Activated CD8-positive, alpha-beta memory T cell treated with anti-CD3 and anti-CD28 coated beads, Interleukin-2, amount 10 ng/mL, durations not matched to agents 7 days and 5 days (primary cell): ENCODE data around the gene TOR2A. TPM values are rescaled to one million over a fixed set of nuclear protein-coding genes. Genes with fewer than 3 reads are reported as not detected.

Source experiments
- ATAC-seq: fragments of 150-1000 bp; cut with Tn5 transposase; one replicate; pipeline ENCODE4 v1.10.0; 2021; ENCODE audit warnings: moderate library complexity
- CTCF ChIA-PET: fragments of 350-600 bp; sonication (Branson Sonifier 250); formaldehyde crosslinking; loops from one replicate; lab custom pipeline; 2021; ENCODE audit warnings: antibody characterized with exemption; lab: Charles Lee
- DNase-seq: peaks from one replicate; pipeline ENCODE4 v3.0.0-alpha.2; 2020
- H3K27ac Mint-ChIP-seq: one replicate; pipeline ENCODE4 v1.8.0; 2021; ENCODE audit warnings: mild to moderate bottlenecking, mixed read lengths
- H3K27me3 Mint-ChIP-seq: one replicate; pipeline ENCODE4 v1.8.0; 2021; ENCODE audit warnings: mixed read lengths
- H3K36me3 Mint-ChIP-seq: one replicate; pipeline ENCODE4 v1.8.0; 2021; ENCODE audit warnings: mild to moderate bottlenecking, mixed read lengths
- H3K4me1 Mint-ChIP-seq: one replicate; pipeline ENCODE4 v1.8.0; 2021; ENCODE audit warnings: mixed read lengths
- H3K4me3 Mint-ChIP-seq: one replicate; pipeline ENCODE4 v1.8.0; 2021; ENCODE audit warnings: mild to moderate bottlenecking, moderate library complexity, mixed read lengths
- H3K9me3 Mint-ChIP-seq: one replicate; pipeline ENCODE4 v1.8.0; 2022; ENCODE audit warnings: low read depth, mixed read lengths
- total RNA-seq, 2 experiments: library from RNA; stranded (reverse); gene quantifications; one replicate each; pipeline ENCODE4 v1.2.3, GENCODE V29; 2021

The TOR2A gene
- total RNA-seq, 2 experiments from 2014 or later: 24.1 to 26.8 TPM

GRCh38 chr9:127751269-127752054 is 16.4 kb upstream of the TOR2A start:
- H3K27me3 Mint-ChIP-seq: no peaks in the 10 kb centered on the region
- H3K9me3 Mint-ChIP-seq: no peaks in the 10 kb centered on the region
- peaks cover 39% of the 10 kb centered on the region for H3K36me3 Mint-ChIP-seq
- H3K4me1 Mint-ChIP-seq: peaks cover 4% of the 10 kb centered on the region
- no peak for DNase-seq
- CTCF ChIA-PET: interaction anchor here (1.7 kb wide), 1 partner anchor 17 kb away, joined by 7 read pairs; the partner anchor contains the start of gene TOR2A
- H3K27ac Mint-ChIP-seq: no peak overlapping the region
- no peak for ATAC-seq
- no peak overlapping the region for H3K4me3 Mint-ChIP-seq

GRCh38 chr9:127749090-127749787 is 14.1 kb upstream of the TOR2A start:
- CTCF ChIA-PET: no interaction called here
- ATAC-seq (no peak), DNase-seq (no peak)
- H3K4me1 Mint-ChIP-seq: peaks cover 4% of the 10 kb centered on the region
- no peaks in the 10 kb centered on the region for H3K27me3 Mint-ChIP-seq
- H3K27ac Mint-ChIP-seq: no peak overlapping the region
- H3K4me3 Mint-ChIP-seq: no peak overlapping the region
- no peaks in the 10 kb centered on the region for H3K9me3 Mint-ChIP-seq
- H3K36me3 Mint-ChIP-seq: peaks cover 49% of the 10 kb centered on the region

- Mint-ChIP-seq H3K4me3 (no peak overlapping the region), H3K36me3 (peaks cover 54% of the 10 kb centered on the region), H3K27ac (no peak overlapping the region), H3K27me3 (no peaks in the 10 kb centered on the region), H3K9me3 (no peaks in the 10 kb centered on the region), H3K4me1 (peaks cover 4% of the 10 kb centered on the region)
- CTCF ChIA-PET: interaction anchor here (1.2 to 1.4 kb wide), 4 partner anchors 12 to 123 kb away, joined by 3 to 6 read pairs (median 3); partner anchors contain the start of gene TOR2A
- ATAC-seq (no peak), DNase-seq (no peak)
These were observed 12.0 kb upstream of the TOR2A start for GRCh38 chr9:127746959-127747569.

- Mint-ChIP-seq H3K4me1 (peaks cover 4% of the 10 kb centered on the region), H3K27me3 (no peaks in the 10 kb centered on the region), H3K36me3 (peaks cover 48% of the 10 kb centered on the region), H3K27ac (no peak overlapping the region), H3K9me3 (no peaks in the 10 kb centered on the region), H3K4me3 (no peak overlapping the region)
- CTCF ChIA-PET: interaction anchor here (0.9 to 3.4 kb wide), 8 partner anchors 9 to 177 kb away, joined by 3 to 21 read pairs (median 6); partner anchors contain the start of genes STXBP1 and TOR2A
- ATAC-seq (no peak), DNase-seq (no peak)
These were observed 9.5 kb upstream of the TOR2A start for GRCh38 chr9:127744398-127745110.

- Mint-ChIP-seq H3K27ac (no peak overlapping the region), H3K4me1 (peaks cover 4% of the 10 kb centered on the region)
- ATAC-seq: no peak
These were observed 7.5 kb upstream of the TOR2A start for GRCh38 chr9:127742435-127743088.

GRCh38 chr9:127741831-127742434 is 6.8 kb upstream of the TOR2A start:
- Mint-ChIP-seq H3K27ac (no peak overlapping the region), H3K27me3 (no peaks in the 10 kb centered on the region), H3K4me1 (peaks cover under 1% of the 10 kb centered on the region), H3K36me3 (peaks cover 38% of the 10 kb centered on the region), H3K9me3 (no peaks in the 10 kb centered on the region), H3K4me3 (no peak overlapping the region)
- ATAC-seq: no peak
- CTCF ChIA-PET: interaction anchor here (1.2 to 3.2 kb wide), 4 partner anchors 31 to 180 kb away, joined by 4 to 13 read pairs (median 6); no protein-coding TSS in a partner anchor
- DNase-seq: no peak

More at GRCh38 chr9:127742435-127743088, 7.5 kb upstream of the TOR2A start:
- H3K9me3 Mint-ChIP-seq: no peaks in the 10 kb centered on the region
- no peak overlapping the region for H3K4me3 Mint-ChIP-seq
- CTCF ChIA-PET: interaction anchor here (1.2 to 3.4 kb wide), 5 partner anchors 22 to 127 kb away, joined by 3 to 14 read pairs (median 5); no protein-coding TSS in a partner anchor
- DNase-seq: no peak
- peaks cover 39% of the 10 kb centered on the region for H3K36me3 Mint-ChIP-seq
- no peaks in the 10 kb centered on the region for H3K27me3 Mint-ChIP-seq

- Mint-ChIP-seq H3K27me3 (no peaks in the 10 kb centered on the region), H3K27ac (no peak overlapping the region), H3K4me1 (peaks cover 8% of the 10 kb centered on the region), H3K4me3 (no peak overlapping the region), H3K9me3 (no peaks in the 10 kb centered on the region), H3K36me3 (peaks cover 25% of the 10 kb centered on the region)
- DNase-seq (no peak), ATAC-seq (no peak)
- CTCF ChIA-PET: interaction anchor here (2.3 kb wide), 1 partner anchor 130 kb away, joined by 7 read pairs; no protein-coding TSS in a partner anchor
These were observed 4.7 kb upstream of the TOR2A start for GRCh38 chr9:127739614-127740330.

GRCh38 chr9:127738666-127739065 is 3.6 kb upstream of the TOR2A start:
- Mint-ChIP-seq H3K36me3 (peaks cover 23% of the 10 kb centered on the region), H3K9me3 (no peaks in the 10 kb centered on the region), H3K4me3 (no peak overlapping the region), H3K4me1 (peaks cover 17% of the 10 kb centered on the region), H3K27me3 (no peaks in the 10 kb centered on the region), H3K27ac (no peak overlapping the region)
- DNase-seq (no peak), ATAC-seq (no peak)
- CTCF ChIA-PET: no interaction called here

GRCh38 chr9:127735530-127736185 is 564 bp upstream of the TOR2A start:
- peak overlapping the region; percentile 76 for H3K4me3 Mint-ChIP-seq
- peaks cover 20% of the 10 kb centered on the region for H3K4me1 Mint-ChIP-seq
- H3K36me3 Mint-ChIP-seq: peaks cover 9% of the 10 kb centered on the region
- no peaks in the 10 kb centered on the region for H3K27me3 Mint-ChIP-seq
- no peaks in the 10 kb centered on the region for H3K9me3 Mint-ChIP-seq
- H3K27ac Mint-ChIP-seq: peak overlapping the region; percentile 83
- ATAC-seq: no peak
- CTCF ChIA-PET: interaction anchor here (0.7 to 5.3 kb wide), 50 partner anchors 9 to 329 kb away, joined by 3 to 86 read pairs (median 8); partner anchors contain the start of genes CDK9, CFAP157, ENG and PTRH1
- DNase-seq: no peak

- Mint-ChIP-seq H3K27me3 (no peaks in the 10 kb centered on the region), H3K36me3 (peaks cover 9% of the 10 kb centered on the region), H3K27ac (peak overlapping the region; percentile 79), H3K4me3 (peak overlapping the region; percentile 76), H3K9me3 (no peaks in the 10 kb centered on the region), H3K4me1 (peaks cover 20% of the 10 kb centered on the region)
- CTCF ChIA-PET: interaction anchor here (0.6 to 5.3 kb wide), 76 partner anchors 9 to 793 kb away, joined by 3 to 86 read pairs (median 5); partner anchors contain the start of genes CDK9, CFAP157, ENG and PIP5KL1
- ATAC-seq (no peak), DNase-seq (no peak)
These were observed 797 bp downstream of the TOR2A start for GRCh38 chr9:127734247-127734746.

- H3K4me3 Mint-ChIP-seq: peak overlapping the region; percentile 76
- no peak for ATAC-seq
- peaks cover 20% of the 10 kb centered on the region for H3K4me1 Mint-ChIP-seq
These were observed 1.5 kb downstream of the TOR2A start for GRCh38 chr9:127733614-127734013.

More at GRCh38 chr9:127733614-127734013, 1.5 kb downstream of the TOR2A start:
- H3K36me3 Mint-ChIP-seq: peaks cover 9% of the 10 kb centered on the region
- no peak for DNase-seq
- peak overlapping the region; percentile 79 for H3K27ac Mint-ChIP-seq
- CTCF ChIA-PET: interaction anchor here (1.0 to 5.3 kb wide), 18 partner anchors 11 to 230 kb away, joined by 4 to 86 read pairs (median 23); partner anchors contain the start of genes CDK9, CFAP157, PTRH1 and STXBP1
- H3K27me3 Mint-ChIP-seq: no peaks in the 10 kb centered on the region
- H3K9me3 Mint-ChIP-seq: no peaks in the 10 kb centered on the region
